Small intestine (tissue), 7 donors: ENCODE results near the gene STRN4. TPM values are rescaled to one million over a fixed set of nuclear protein-coding genes. Genes with fewer than 3 reads are reported as not detected.

Source experiments
- DNase-seq, 2 donors: peaks; one replicate each; pipeline versions ENCODE4 v3.0.0 to v3.0.0-alpha.2; 2013
- FAIRE-seq: peaks from 2 replicates; lab custom pipeline; 2012; peaks lifted over from hg19 to GRCh38; lab: Jason Lieb, UNC
- H3K27ac ChIP-seq, 3 donors: one replicate each; pipeline ENCODE4 v1.5.1; 2013; ENCODE audit warnings: low read length in 2 of 3, mild to moderate bottlenecking in 2 of 3, control low read depth in 1 of 3, inconsistent platforms in 1 of 3, low read depth in 1 of 3, moderate library complexity in 1 of 3
- H3K27me3 ChIP-seq, 3 donors: one replicate each; pipeline ENCODE4 v1.6.1; 2013; ENCODE audit warnings: low read length in 3 of 3, inconsistent platforms in 1 of 3; ENCODE audit not compliant: control insufficient read depth in 3 of 3, insufficient read depth in 3 of 3
- H3K36me3 ChIP-seq, 3 donors: one replicate each; pipeline ENCODE4 v1.6.1; 2013; ENCODE audit warnings: low read length in 3 of 3, inconsistent platforms in 1 of 3, low read depth in 1 of 3, mild to moderate bottlenecking in 1 of 3, moderate library complexity in 1 of 3; ENCODE audit not compliant: control insufficient read depth in 3 of 3, insufficient read depth in 2 of 3
- H3K4me1 ChIP-seq, 3 donors: one replicate each; pipeline ENCODE4 v1.6.1; 2013; ENCODE audit warnings: low read length in 2 of 3, inconsistent platforms in 1 of 3, low read depth in 1 of 3, mild to moderate bottlenecking in 1 of 3, moderate library complexity in 1 of 3; ENCODE audit not compliant: control insufficient read depth in 3 of 3, insufficient read depth in 2 of 3
- H3K4me3 ChIP-seq, 3 donors: one replicate each; pipeline ENCODE4 v1.5.1; 2013; ENCODE audit warnings: low read length in 3 of 3, control low read depth in 1 of 3, inconsistent platforms in 1 of 3, low read depth in 1 of 3, mild to moderate bottlenecking in 1 of 3, moderate library complexity in 1 of 3
- H3K9me3 ChIP-seq, 2 donors: one replicate each; pipeline ENCODE4 v1.6.1; 2013; ENCODE audit warnings: low read depth in 1 of 2, low read length in 1 of 2; ENCODE audit not compliant: control insufficient read depth in 2 of 2, insufficient read depth in 1 of 2
- WGBS, 3 donors: extraction: QIAGEN DNeasy Blood & Tissue Kit; methylation state at CpG; one replicate each; pipeline ENCODE4 v1.1.7; 2013; 5-methylcytosine and 5-hydroxymethylcytosine counted together
- polyA plus RNA-seq, 4 donors: library from polyadenylated mRNA; stranded (reverse) in 3 of 4; unstranded in 1 of 4; fragments of 200-250 nt in 3 of 4; fragments of 120-200 nt in 1 of 4; gene quantifications; one replicate each; pipeline versions ENCODE4 v1.2.1 to v1.2.3, GENCODE V29; 2013
- donor health status: healthy with polysubstance abuse.
- donor health status: control.
- donor health status: control.
- donor health status: Bipolar disorder and iron deficiency.
- donor health status: healthy.

STRN4 gene
- polyA plus RNA-seq, 4 donors, result 44.6 to 58.3 (median 51.1) TPM

DNA sequence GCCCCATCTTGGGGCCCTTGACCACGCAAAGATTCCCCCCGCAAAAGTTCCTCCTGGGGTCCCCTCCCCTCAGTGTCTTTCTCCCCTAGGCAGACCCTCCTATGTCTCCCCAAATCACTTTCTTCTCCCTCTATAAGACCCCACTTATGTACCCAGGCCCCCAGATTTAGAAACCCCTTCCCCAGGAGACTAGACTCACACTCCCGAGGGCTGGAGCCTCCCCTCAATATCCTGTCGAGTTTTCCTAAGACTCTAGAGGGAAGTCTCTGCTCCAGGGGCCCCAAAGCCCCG, 40.7 kb upstream of the STRN4 start:
- Histone ChIP-seq H3K4me3 (peak overlapping the region; percentile 56 to 95 (median 92)), H3K4me1 (peaks cover 0 to 29% (median 2%) of the 10 kb centered on the region in 3 donors), H3K36me3 (peaks cover 0 to 42% (median 8%) of the 10 kb centered on the region in 3 donors), H3K27me3 (no peaks in the 10 kb centered on the region), H3K27ac (peak overlapping the region; percentile 2 to 85 (median 82)), H3K9me3 (no peaks in the 10 kb centered on the region)
- DNase-seq (no peak), FAIRE-seq (no peak)
- WGBS, 3 donors, result 7 to 21% (median 9%) methylated on average over 5 of the region's 5 CpGs

DNA sequence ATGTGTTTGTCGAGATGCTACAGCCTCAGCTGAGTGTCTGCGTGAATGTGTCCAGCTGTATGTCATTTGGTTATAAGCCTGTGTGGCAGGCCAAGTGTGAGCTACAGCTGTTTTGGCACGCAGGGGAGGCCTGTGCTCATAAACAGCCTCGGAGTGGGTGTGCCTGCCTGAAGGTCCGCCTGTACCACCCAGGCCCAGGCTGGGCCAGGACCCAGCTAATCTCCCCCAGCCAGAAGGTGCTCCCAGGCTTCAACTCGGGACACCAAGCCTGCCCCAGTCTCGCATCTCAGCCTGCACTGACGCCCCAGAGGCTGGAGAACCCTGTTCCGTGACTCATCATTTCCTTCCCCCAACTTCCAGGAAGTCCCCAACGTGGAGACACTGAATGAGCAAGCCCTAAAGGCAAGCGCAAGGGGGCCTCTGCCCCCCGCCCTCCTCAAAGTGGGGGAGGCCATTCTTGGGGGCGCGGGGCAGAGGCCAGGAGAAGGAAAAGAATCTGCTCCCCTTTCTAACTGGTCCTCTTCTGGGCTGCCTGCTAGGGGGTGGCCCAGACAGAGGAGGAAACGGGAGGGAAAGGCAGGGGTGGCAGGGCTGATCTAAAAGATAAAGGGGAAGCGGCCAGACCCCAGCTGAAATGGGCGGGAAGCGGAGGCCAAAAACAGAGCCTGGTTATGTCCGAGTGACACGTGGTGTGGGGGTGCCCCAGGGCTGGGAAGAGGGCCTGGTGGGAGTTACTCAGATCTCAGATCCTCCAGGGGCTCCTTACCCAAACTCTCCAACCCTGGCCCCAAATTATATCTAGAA, 40.2 kb upstream of the STRN4 start:
- 8 to 21% (median 9%) methylated on average over 18 to 20 of the region's 20 CpGs for WGBS, 3 donors
- FAIRE-seq, result no peak
- Histone ChIP-seq H3K27ac (peak overlapping the region; percentile 2 to 85 (median 82)), H3K4me1 (peaks cover 0 to 29% (median 2%) of the 10 kb centered on the region in 3 donors), H3K9me3 (no peaks in the 10 kb centered on the region), H3K36me3 (peaks cover 0 to 47% (median 10%) of the 10 kb centered on the region in 3 donors), H3K27me3 (no peaks in the 10 kb centered on the region), H3K4me3 (peak overlapping the region; percentile 56 to 95 (median 92))
- DNase-seq, result peak; percentile 85 to 93

DNA sequence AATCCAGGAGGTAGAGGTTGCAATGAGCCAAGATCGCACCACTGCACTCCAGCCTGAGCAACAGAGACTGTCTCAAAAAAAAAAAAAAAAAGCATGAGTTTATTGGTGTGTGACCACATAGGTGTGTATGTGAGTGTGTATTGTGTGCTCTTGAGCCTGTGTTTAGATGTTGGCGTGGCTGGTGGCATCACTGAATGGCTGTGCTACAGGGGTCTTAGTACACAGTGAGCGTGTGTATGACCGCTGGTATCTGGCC, 39.7 kb upstream of the STRN4 start:
- H3K4me1 ChIP-seq, result peaks cover 0 to 29% (median 2%) of the 10 kb centered on the region in 3 donors
- no peaks in the 10 kb centered on the region for H3K27me3 ChIP-seq
- peaks cover 0 to 53% (median 13%) of the 10 kb centered on the region in 3 donors for H3K36me3 ChIP-seq
- H3K4me3 ChIP-seq, result peak overlapping the region in 2 of 3 donors; percentile 56 to 95
- no peak for DNase-seq
- no peak for FAIRE-seq
- 55 to 79% (median 61%) methylated on average over 4 of the region's 4 CpGs for WGBS, 3 donors
- H3K9me3 ChIP-seq, result no peaks in the 10 kb centered on the region
- H3K27ac ChIP-seq, result peak overlapping the region; percentile 2 to 85 (median 82)

DNA sequence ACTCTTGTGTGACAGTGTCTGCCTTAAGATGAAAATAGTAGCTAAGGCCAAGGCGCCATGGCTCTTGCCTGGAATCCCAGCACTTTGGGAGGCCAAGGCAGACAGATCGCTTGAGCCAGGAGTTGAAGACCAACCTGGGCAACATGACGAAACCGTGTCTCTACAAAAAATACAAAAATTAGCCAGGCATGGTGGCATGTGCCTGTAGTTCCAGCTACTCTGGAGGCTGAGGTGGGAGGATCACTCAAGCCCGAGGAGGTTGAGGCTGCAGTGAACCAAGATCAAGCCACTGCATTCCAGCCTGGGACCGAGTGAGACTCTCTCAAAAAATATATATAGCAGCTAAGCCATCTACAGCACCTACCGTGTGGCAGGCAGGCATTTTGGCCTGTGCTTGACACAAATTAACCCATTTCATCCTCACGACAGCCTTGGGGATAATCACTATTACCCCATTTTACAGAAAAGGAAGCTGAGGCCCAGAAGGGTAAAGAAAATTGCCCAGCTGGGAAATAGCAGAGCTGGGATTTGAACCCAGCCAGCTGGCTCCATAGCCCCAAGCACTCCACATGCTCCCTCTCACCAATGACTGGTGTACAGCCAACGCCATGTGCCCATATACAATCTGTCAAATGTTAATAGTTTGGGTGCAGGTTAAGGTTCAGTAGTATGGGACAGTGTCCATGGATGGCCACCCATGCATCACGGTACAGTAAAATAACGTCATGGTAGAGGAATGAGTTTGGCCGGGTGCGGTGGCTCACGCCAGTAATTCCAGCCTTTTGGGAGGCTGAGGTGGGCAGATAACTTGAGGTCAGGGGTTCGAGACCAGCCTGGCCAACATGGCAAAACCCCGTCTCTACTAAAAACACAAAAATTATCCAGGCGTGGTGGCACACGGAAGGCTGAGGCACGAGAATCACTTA, 39.1 kb upstream of the STRN4 start:
- FAIRE-seq, result no peak
- peaks cover 0 to 59% (median 15%) of the 10 kb centered on the region in 3 donors for H3K36me3 ChIP-seq
- peak overlapping the region in 2 of 3 donors; percentile 82 to 85 for H3K27ac ChIP-seq
- no peaks in the 10 kb centered on the region for H3K9me3 ChIP-seq
- no peaks in the 10 kb centered on the region for H3K27me3 ChIP-seq
- peaks cover 0 to 29% (median 2%) of the 10 kb centered on the region in 3 donors for H3K4me1 ChIP-seq
- 66 to 80% (median 69%) methylated on average over 19 of the region's 19 CpGs for WGBS, 3 donors
- H3K4me3 ChIP-seq, result peak overlapping the region in 1 of 3 donors; percentile 95
- DNase-seq, result no peak

DNA sequence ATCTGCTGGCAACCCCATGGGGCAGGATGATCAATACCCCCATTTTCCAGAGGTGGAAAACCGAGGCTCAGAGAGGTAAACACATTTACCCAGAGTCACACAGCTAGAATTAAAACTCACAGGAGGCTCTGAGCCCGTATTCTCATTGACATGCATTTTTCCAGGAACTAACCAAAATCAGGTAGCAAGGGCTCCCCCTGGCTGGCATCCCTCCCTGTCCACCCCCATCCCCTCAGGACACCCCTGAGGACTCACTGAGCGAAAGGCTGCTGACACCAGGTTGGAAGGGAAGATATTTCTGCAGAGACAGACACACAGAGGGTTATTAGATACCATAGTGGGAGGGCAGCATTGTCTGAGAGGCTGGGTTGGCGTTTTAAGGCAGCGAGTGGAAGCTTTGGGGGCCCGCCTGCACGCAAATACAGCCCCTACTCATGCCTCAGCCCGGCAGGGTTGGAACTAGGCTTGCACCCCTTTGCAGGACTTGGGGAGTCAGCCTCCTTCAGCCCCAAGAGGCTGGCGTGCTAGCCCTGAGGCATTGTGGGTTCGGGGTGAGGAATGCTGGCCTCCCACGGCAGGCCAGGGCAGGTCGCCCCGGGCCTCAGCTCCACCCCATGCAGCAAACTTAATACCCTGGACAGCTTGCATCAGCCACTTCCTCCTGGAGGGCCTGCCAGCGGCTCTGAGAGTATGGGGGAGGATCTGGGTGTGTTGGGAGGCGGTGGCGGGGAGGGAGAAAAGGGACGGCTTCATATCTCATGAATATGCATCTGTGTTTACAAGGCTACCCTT, 38.2 kb upstream of the STRN4 start:
- Histone ChIP-seq H3K27me3 (no peaks in the 10 kb centered on the region), H3K9me3 (no peaks in the 10 kb centered on the region), H3K4me1 (peaks cover 0 to 29% (median 2%) of the 10 kb centered on the region in 3 donors), H3K27ac (peak overlapping the region in 2 of 3 donors; percentile 82 to 85), H3K36me3 (peaks cover 0 to 66% (median 15%) of the 10 kb centered on the region in 3 donors), H3K4me3 (peak overlapping the region in 2 of 3 donors; percentile 18 to 33)
- FAIRE-seq (no peak), DNase-seq (peak; percentile 66 to 86)
- 17 to 33% (median 30%) methylated on average over 17 of the region's 17 CpGs for WGBS, 3 donors

DNA sequence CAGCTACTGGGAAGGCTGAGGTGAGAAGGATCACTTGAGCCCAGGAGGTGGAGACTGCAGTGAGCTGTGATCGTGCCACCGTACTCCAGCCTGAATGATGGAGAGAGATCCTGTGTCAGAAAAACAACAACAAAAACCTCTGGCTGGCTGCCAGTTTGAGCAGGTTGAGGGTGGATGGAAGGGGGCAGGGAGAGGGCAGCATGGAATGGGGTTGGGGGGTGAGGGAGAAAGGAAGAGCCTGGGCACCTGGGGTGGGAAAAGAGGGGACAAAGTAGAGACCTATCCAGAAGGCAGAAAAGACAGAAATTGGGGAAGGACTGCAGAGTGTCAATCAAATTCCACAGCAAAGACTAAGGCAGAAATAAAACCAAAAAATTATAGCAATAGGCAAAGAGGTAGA, 37.4 kb upstream of the STRN4 start:
- peak overlapping the region in 2 of 3 donors; percentile 77 to 82 for H3K27ac ChIP-seq
- no peaks in the 10 kb centered on the region for H3K9me3 ChIP-seq
- no peaks in the 10 kb centered on the region for H3K27me3 ChIP-seq
- no peak for FAIRE-seq
- H3K4me3 ChIP-seq, result no peak overlapping the region
- no peak for DNase-seq
- H3K36me3 ChIP-seq, result peaks cover 0 to 74% (median 18%) of the 10 kb centered on the region in 3 donors
- 73 to 89% (median 82%) methylated on average over 2 of the region's 2 CpGs for WGBS, 3 donors
- peaks cover 0 to 26% (median 2%) of the 10 kb centered on the region in 3 donors for H3K4me1 ChIP-seq

DNA sequence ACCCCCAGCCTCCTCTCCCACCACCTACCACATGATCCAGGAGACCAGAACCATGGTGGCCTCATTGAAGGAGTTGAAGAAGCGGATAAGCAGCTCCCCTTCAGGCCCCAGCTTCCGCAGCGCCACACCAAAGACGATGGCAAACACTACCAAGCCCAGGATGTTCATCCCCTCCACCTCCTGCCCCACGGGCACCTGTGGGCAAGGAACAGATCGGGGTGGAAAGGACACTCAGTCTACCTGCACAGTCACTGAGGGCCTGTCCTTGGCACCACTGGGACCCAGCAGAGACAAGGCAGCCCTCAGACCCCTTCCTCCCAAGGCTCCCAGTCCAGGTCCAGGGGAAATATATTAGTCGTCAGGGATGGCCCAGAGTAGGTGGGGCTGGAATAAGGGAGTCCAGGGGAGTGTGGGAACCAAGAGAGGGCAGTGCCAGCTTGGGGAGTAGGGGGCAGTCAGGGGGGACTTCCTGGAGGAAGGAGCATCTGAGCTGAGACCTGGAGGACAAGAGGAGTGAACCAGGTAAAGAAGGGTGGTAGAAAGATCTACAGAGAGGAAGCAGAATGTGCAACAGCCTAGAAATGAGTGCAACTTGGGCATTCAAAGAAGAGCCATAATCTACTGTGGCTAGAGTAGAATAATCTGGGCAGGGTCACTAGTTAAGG, 36.2 kb upstream of the STRN4 start:
- WGBS, 3 donors, result 91 to 95% (median 94%) methylated on average over 7 of the region's 7 CpGs
- H3K27ac ChIP-seq, result no peak overlapping the region
- no peak for DNase-seq
- no peaks in the 10 kb centered on the region for H3K9me3 ChIP-seq
- H3K4me3 ChIP-seq, result no peak overlapping the region
- FAIRE-seq, result no peak
- peaks cover 0 to 24% (median 2%) of the 10 kb centered on the region in 3 donors for H3K4me1 ChIP-seq
- peaks cover 0 to 86% (median 24%) of the 10 kb centered on the region in 3 donors for H3K36me3 ChIP-seq
- H3K27me3 ChIP-seq, result no peaks in the 10 kb centered on the region
